ENCODE results near the gene SLC2A8.

- TF ChIP-seq, protein P1, sequence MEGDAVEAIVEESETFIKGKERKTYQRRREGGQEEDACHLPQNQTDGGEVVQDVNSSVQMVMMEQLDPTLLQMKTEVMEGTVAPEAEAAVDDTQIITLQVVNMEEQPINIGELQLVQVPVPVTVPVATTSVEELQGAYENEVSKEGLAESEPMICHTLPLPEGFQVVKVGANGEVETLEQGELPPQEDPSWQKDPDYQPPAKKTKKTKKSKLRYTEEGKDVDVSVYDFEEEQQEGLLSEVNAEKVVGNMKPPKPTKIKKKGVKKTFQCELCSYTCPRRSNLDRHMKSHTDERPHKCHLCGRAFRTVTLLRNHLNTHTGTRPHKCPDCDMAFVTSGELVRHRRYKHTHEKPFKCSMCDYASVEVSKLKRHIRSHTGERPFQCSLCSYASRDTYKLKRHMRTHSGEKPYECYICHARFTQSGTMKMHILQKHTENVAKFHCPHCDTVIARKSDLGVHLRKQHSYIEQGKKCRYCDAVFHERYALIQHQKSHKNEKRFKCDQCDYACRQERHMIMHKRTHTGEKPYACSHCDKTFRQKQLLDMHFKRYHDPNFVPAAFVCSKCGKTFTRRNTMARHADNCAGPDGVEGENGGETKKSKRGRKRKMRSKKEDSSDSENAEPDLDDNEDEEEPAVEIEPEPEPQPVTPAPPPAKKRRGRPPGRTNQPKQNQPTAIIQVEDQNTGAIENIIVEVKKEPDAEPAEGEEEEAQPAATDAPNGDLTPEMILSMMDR (IDR thresholded peaks at IDR 0.05), result no peak
- no peak for TF ChIP-seq EP300 (IDR thresholded peaks at IDR 0.05)
- TF ChIP-seq POLR2A (IDR thresholded peaks at IDR 0.05), result no peak
- TF ChIP-seq POLR2AphosphoS5 (IDR thresholded peaks at IDR 0.05), result no peak
Measured at GRCh38 chr9:127428348-127428747, 31.4 kb downstream of the SLC2A8 start.
